ENCODE measurements around the gene COL5A1.
A peak's percentile ranks its signal among the peaks of the same experiment; 100 is the strongest.
"Not testable (repeated sequence)": the region's sequence is repeated elsewhere in the genome, so short reads cannot be mapped to it uniquely, and the experiment has no call there.

COL5A1 gene

DNA sequence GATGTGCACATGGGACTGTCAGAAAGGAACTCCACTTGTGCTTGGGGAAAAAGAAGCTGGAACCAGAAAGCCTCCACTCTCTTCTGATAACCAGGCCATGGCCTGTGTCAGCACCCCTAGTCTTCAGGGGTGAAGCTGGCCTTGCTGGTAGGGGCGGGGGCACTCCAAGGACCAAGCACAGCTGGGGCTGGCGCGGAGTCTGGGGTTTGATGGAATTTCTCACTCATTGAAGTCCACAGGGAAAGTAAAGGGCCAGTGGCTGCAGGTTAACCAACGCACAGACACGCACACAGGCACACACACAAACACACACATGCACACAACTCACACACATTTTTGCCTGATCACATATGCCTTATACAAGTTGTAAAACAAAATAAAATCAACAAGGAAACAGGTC, 1.6 kb upstream of the COL5A1 start:
- TF ChIP-seq, protein P1, sequence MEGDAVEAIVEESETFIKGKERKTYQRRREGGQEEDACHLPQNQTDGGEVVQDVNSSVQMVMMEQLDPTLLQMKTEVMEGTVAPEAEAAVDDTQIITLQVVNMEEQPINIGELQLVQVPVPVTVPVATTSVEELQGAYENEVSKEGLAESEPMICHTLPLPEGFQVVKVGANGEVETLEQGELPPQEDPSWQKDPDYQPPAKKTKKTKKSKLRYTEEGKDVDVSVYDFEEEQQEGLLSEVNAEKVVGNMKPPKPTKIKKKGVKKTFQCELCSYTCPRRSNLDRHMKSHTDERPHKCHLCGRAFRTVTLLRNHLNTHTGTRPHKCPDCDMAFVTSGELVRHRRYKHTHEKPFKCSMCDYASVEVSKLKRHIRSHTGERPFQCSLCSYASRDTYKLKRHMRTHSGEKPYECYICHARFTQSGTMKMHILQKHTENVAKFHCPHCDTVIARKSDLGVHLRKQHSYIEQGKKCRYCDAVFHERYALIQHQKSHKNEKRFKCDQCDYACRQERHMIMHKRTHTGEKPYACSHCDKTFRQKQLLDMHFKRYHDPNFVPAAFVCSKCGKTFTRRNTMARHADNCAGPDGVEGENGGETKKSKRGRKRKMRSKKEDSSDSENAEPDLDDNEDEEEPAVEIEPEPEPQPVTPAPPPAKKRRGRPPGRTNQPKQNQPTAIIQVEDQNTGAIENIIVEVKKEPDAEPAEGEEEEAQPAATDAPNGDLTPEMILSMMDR (IDR thresholded peaks at IDR 0.05; ENCODE audit: control insufficient read depth, insufficient read depth, low read depth, low read length, missing control alignments), result no peak
- no peak for DNase-seq (ENCODE audit: low read depth)
- no peak overlapping the region for H3K4me3 ChIP-seq (ENCODE audit: control insufficient read depth, low read depth, low read length)

DNA sequence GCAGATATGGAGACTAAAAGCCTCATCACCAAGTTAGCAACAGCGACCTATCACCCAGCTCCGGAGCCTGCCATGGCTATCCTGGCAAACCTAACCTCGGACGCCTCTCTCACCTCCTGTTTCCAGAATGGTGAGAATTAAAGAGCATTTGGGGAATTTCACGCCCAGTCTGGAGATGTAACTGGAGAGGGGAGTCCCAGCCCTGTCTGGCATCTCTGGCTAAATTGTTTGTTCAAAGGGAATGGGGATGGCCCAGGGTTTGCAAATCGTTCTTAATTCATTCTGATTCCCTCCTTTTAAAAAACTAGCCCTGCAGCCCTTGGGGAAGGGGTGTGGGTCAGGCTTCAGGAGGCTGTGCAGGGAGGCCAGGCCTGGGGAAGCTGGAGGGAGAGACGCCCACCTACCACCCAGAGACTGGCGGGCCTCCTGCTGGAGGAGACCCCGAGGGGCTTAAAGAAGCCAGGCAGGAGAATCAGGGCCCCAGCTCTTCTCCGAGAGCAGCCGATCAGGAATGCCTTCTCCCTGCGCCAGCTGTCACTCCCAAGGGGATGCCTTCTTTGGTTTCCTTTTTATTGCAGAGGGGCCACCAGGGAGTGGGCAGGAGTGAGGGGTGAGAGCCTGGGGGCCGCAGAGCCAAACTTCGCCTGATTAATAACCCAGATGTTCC, 964 bp upstream of the COL5A1 start:
- H3K4me3 ChIP-seq (ENCODE audit: control insufficient read depth, low read depth, low read length), result peak overlapping the region; percentile 29
- TF ChIP-seq, protein P1 (IDR thresholded peaks at IDR 0.05; ENCODE audit: control insufficient read depth, insufficient read depth, low read depth, low read length, missing control alignments), result no peak
- no peak for DNase-seq (ENCODE audit: low read depth)

DNA sequence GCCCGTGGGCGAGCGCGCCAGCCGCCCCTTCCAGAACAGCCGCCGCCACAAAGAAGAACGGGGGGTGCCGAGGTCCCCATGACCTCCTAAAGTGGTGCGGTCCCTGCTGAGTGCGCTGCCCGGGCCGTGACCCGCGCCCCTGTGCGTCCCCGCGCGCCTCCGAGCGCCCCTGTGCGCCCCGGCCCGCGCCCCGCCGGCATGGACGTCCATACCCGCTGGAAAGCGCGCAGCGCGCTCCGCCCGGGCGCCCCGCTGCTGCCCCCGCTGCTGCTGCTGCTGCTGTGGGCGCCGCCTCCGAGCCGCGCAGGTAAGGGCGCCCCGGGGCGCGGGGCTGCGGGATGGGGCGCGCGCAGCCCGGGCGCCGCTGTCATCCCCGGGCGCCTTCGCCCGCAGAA, 384 bp downstream of the COL5A1 start:
- no peak for DNase-seq (ENCODE audit: low read depth)
- TF ChIP-seq, protein P1 (IDR thresholded peaks at IDR 0.05; ENCODE audit: control insufficient read depth, insufficient read depth, low read depth, low read length, missing control alignments), result no peak
- peak overlapping the region; percentile 86 for H3K4me3 ChIP-seq (ENCODE audit: control insufficient read depth, low read depth, low read length)

DNA sequence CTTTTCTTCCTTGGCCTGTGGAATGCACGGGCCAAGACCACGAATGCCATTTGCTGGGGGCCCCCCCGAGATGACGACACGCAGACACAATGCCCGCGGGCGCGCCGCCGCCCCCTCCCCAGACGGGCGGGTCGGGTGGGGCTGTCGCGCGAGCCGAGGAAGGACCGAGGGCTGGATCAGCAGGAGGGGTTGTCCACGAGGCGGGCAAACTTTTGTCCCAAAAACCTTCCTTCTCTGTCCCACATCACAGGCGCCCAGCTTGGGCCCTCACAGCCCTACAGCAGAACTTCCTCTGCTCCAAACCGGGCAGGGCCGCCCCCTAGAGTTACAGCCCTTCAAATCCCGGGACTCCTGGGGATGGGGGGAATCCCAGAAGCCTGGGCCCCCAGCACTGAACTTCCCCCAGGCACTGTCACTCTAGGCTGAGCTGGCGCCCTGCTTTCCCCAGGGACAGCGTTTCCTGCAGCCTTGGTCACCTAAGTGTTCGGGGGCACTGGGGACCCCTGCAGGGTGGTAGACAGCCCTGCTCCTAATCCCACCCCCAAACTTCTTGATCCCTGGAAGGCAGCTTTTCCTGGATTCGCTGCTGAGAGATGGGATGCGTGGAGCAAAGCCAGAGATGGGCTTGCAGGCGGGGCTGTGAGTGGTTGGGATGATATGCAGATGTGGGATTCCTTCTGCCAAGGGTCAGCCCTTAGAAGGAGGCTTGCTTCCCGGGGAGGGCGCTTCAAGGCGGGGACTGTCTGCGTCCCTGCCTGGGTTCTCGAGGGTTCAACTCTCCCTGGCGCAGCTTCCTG, 980 bp downstream of the COL5A1 start:
- DNase-seq (ENCODE audit: low read depth), result peak; percentile 63
- TF ChIP-seq, protein P1 (IDR thresholded peaks at IDR 0.05; ENCODE audit: control insufficient read depth, insufficient read depth, low read depth, low read length, missing control alignments), result peak; percentile 58
- H3K4me3 ChIP-seq (ENCODE audit: control insufficient read depth, low read depth, low read length), result peak overlapping the region; percentile 86

DNA sequence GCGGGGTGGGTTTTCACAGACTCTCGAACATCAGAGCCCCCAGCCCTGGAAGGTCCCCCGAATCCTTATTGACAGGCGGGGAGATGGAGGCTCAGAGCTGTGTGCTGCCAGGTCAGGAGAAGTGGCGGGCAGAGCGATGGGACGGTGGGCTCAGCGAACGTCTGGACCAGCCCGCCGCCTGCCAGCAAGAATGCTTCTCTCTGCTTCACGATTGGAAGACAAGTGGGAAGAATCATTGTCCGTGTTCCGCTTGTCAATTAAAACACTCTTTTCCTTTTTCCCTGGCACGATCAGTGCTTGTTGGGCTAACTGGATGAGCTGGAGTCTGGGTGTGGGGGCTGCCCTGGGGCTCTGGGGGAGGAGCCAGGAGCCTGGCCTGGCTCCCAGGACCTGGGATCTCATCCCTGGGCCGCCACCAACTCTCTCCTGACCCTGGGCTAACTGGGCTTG, 1.6 kb downstream of the COL5A1 start:
- TF ChIP-seq, protein P1 (IDR thresholded peaks at IDR 0.05; ENCODE audit: control insufficient read depth, insufficient read depth, low read depth, low read length, missing control alignments), result no peak
- peak overlapping the region; percentile 86 for H3K4me3 ChIP-seq (ENCODE audit: control insufficient read depth, low read depth, low read length)
- DNase-seq (ENCODE audit: low read depth), result no peak

DNA sequence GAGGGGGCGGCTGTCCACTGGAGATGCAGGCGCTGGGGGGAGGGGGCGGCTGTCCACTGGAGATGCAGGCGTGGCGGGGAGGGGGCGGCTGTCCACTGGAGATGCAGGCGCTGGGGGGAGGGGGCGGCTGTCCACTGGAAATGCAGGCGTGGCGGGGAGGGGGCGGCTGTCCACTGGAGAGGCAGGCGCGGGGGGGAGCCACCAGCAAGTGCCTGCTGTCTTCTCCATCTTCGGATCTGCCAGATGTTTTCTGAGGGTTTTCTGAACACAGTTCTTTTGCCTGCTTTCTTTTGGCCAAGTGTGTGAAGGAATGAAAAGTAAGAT, 2.8 kb downstream of the COL5A1 start:
- H3K4me3 ChIP-seq (ENCODE audit: control insufficient read depth, low read depth, low read length), result peak overlapping the region; percentile 52
- not testable (repeated sequence) for DNase-seq (ENCODE audit: low read depth)
